CD4-positive, CD25-positive, alpha-beta regulatory T cell (primary cell): ENCODE data around the gene CHRM3. TPM values are rescaled to one million over a fixed set of nuclear protein-coding genes. Genes with fewer than 3 reads are reported as not detected.

ENCODE experiments used
- ATAC-seq, 2 donors: fragments of 150-1000 bp; cut with Tn5 transposase; one replicate each; pipeline ENCODE4 v1.10.0; 2021; ENCODE audit warnings: low read depth in 2 of 2, moderate number of reproducible peaks in 2 of 2, moderate library complexity in 1 of 2
- DNase-seq, 3 donors: peaks; one replicate each; pipeline versions ENCODE4 v3.0.0 to v3.0.0-alpha.2; 2012 to 2022; ENCODE audit warnings: mixed read lengths in 1 of 3
- H3K27ac ChIP-seq: one replicate; pipeline ENCODE4 v1.7.0; 2013; ENCODE audit warnings: mild to moderate bottlenecking, low read length; ENCODE audit not compliant: insufficient read depth, poor library complexity, severe bottlenecking
- H3K27me3 ChIP-seq: one replicate; pipeline ENCODE4 v1.7.0; 2013; ENCODE audit warnings: low read length; ENCODE audit not compliant: control insufficient read depth, insufficient read depth
- H3K36me3 ChIP-seq: one replicate; pipeline ENCODE4 v1.7.0; 2013; ENCODE audit warnings: mild to moderate bottlenecking, low read length, moderate library complexity; ENCODE audit not compliant: control insufficient read depth, insufficient read depth
- H3K4me1 ChIP-seq: 2 replicates; pipeline ENCODE4 v1.7.0; 2013; ENCODE audit warnings: mild to moderate bottlenecking, low read length; ENCODE audit not compliant: insufficient read depth, control insufficient read depth, poor library complexity, severe bottlenecking
- H3K4me3 ChIP-seq: one replicate; pipeline ENCODE4 v1.7.0; 2013; ENCODE audit warnings: low read depth, mild to moderate bottlenecking, low read length, moderate library complexity
- H3K9me3 ChIP-seq, 2 experiments: 1 replicate in 1 of 2; 2 replicates in 1 of 2; pipeline ENCODE4 v1.7.0; 2013; ENCODE audit warnings: low read length in 2 of 2, mild to moderate bottlenecking in 1 of 2, moderate library complexity in 1 of 2; ENCODE audit not compliant: control insufficient read depth in 2 of 2
- H3K27ac Mint-ChIP-seq, 3 donors: one replicate each; pipeline ENCODE4 v1.8.0; 2020 to 2022; ENCODE audit warnings: mild to moderate bottlenecking in 3 of 3, mixed read lengths in 3 of 3, moderate library complexity in 2 of 3
- H3K27me3 Mint-ChIP-seq: one replicate; pipeline ENCODE4 v1.8.0; 2022; ENCODE audit warnings: mild to moderate bottlenecking, mixed read lengths
- H3K36me3 Mint-ChIP-seq: one replicate; pipeline ENCODE4 v1.8.0; 2020; ENCODE audit warnings: mixed read lengths
- H3K4me1 Mint-ChIP-seq, 4 donors: one replicate each; pipeline ENCODE4 v1.8.0; 2020 to 2022; ENCODE audit warnings: mixed read lengths in 4 of 4, mild to moderate bottlenecking in 1 of 4
- H3K4me3 Mint-ChIP-seq, 4 donors: one replicate each; pipeline ENCODE4 v1.8.0; 2020 to 2022; ENCODE audit warnings: mild to moderate bottlenecking in 4 of 4, mixed read lengths in 4 of 4, moderate library complexity in 3 of 4
- H3K9me3 Mint-ChIP-seq, 7 donors: one replicate each; pipeline ENCODE4 v1.8.0; 2020 to 2022; ENCODE audit warnings: mixed read lengths in 7 of 7, mild to moderate bottlenecking in 3 of 7, moderate library complexity in 2 of 7
- polyA plus RNA-seq, 4 donors: library from polyadenylated mRNA; unstranded; fragments of 300-500 nt; fragmentation: Illumina TruSeq; gene quantifications; one replicate each; pipeline ENCODE4 v1.2.3, GENCODE V29; 2021
- total RNA-seq: library from RNA; stranded (reverse); gene quantifications from one replicate; pipeline ENCODE4 v1.2.3, GENCODE V29; 2022

CHRM3 gene
- total and polyA plus RNA-seq, 5 donors from 2014 or later: 0.13 to 1.3 (median 0.38) TPM

GRCh38 chr1:239387304-239388158 is 1.2 kb downstream of the CHRM3 start:
- ATAC-seq (no peak), DNase-seq (no peak)
- Histone ChIP-seq H3K27me3 (peaks cover 21% of the 10 kb centered on the region), H3K36me3 (no peaks in the 10 kb centered on the region), H3K9me3 (no peaks in the 10 kb centered on the region), H3K4me3 (no peak overlapping the region), H3K4me1 (peaks cover 6% of the 10 kb centered on the region), H3K27ac (no peak overlapping the region)
- H3K27ac Mint-ChIP-seq: no peak overlapping the region
- H3K4me1 Mint-ChIP-seq: peaks cover 0 to 23% (median 8%) of the 10 kb centered on the region in 4 donors
- H3K27me3 Mint-ChIP-seq: peaks cover 50% of the 10 kb centered on the region
- H3K4me3 Mint-ChIP-seq: peak overlapping the region in 2 of 4 donors; percentile 60 to 68
- no peaks in the 10 kb centered on the region for H3K36me3 Mint-ChIP-seq
- peaks cover 0 to 4% (median 0%) of the 10 kb centered on the region in 7 donors for H3K9me3 Mint-ChIP-seq

GRCh38 chr1:239388159-239388485 is 1.8 kb downstream of the CHRM3 start:
- peaks cover 0 to 4% (median 0%) of the 10 kb centered on the region in 7 donors for H3K9me3 Mint-ChIP-seq
- peaks cover 0 to 23% (median 8%) of the 10 kb centered on the region in 4 donors for H3K4me1 Mint-ChIP-seq
- H3K36me3 Mint-ChIP-seq: no peaks in the 10 kb centered on the region
- Histone ChIP-seq H3K27me3 (peaks cover 21% of the 10 kb centered on the region), H3K9me3 (no peaks in the 10 kb centered on the region), H3K36me3 (no peaks in the 10 kb centered on the region), H3K4me3 (no peak overlapping the region), H3K27ac (no peak overlapping the region), H3K4me1 (peaks cover 6% of the 10 kb centered on the region)
- ATAC-seq: no peak
- H3K4me3 Mint-ChIP-seq: peak overlapping the region in 2 of 4 donors; percentile 33 to 68
- H3K27me3 Mint-ChIP-seq: peaks cover 49% of the 10 kb centered on the region
- DNase-seq: no peak
- H3K27ac Mint-ChIP-seq: no peak overlapping the region

GRCh38 chr1:239388578-239388977 is 2.2 kb downstream of the CHRM3 start:
- Histone ChIP-seq H3K36me3 (no peaks in the 10 kb centered on the region), H3K4me3 (peak overlapping the region; percentile 3), H3K9me3 (no peaks in the 10 kb centered on the region), H3K4me1 (peaks cover 6% of the 10 kb centered on the region), H3K27me3 (peaks cover 21% of the 10 kb centered on the region), H3K27ac (no peak overlapping the region)
- H3K27me3 Mint-ChIP-seq: peaks cover 49% of the 10 kb centered on the region
- ATAC-seq: no peak
- H3K4me1 Mint-ChIP-seq: peaks cover 0 to 23% (median 8%) of the 10 kb centered on the region in 4 donors
- no peak overlapping the region for H3K27ac Mint-ChIP-seq
- H3K36me3 Mint-ChIP-seq: no peaks in the 10 kb centered on the region
- DNase-seq: no peak
- H3K4me3 Mint-ChIP-seq: peak overlapping the region in 2 of 4 donors; percentile 33 to 68
- peaks cover 0 to 4% (median 0%) of the 10 kb centered on the region in 7 donors for H3K9me3 Mint-ChIP-seq

GRCh38 chr1:239389703-239390102 is 3.3 kb downstream of the CHRM3 start:
- Mint-ChIP-seq H3K27ac (no peak overlapping the region), H3K4me1 (peaks cover 0 to 23% (median 8%) of the 10 kb centered on the region in 4 donors), H3K4me3 (no peak overlapping the region), H3K27me3 (peaks cover 39% of the 10 kb centered on the region), H3K9me3 (peaks cover 0 to 4% (median 0%) of the 10 kb centered on the region in 7 donors), H3K36me3 (no peaks in the 10 kb centered on the region)
- Histone ChIP-seq H3K27me3 (peaks cover 21% of the 10 kb centered on the region), H3K27ac (no peak overlapping the region), H3K9me3 (no peaks in the 10 kb centered on the region), H3K4me1 (peaks cover 6% of the 10 kb centered on the region), H3K4me3 (no peak overlapping the region), H3K36me3 (no peaks in the 10 kb centered on the region)
- DNase-seq: no peak
- ATAC-seq: no peak

GRCh38 chr1:239392271-239392670 is 5.9 kb downstream of the CHRM3 start:
- ATAC-seq: no peak
- H3K4me3 Mint-ChIP-seq: no peak overlapping the region
- Histone ChIP-seq H3K27ac (no peak overlapping the region), H3K36me3 (no peaks in the 10 kb centered on the region), H3K4me3 (no peak overlapping the region), H3K4me1 (no peaks in the 10 kb centered on the region), H3K27me3 (peaks cover 17% of the 10 kb centered on the region), H3K9me3 (no peaks in the 10 kb centered on the region)
- H3K9me3 Mint-ChIP-seq: peaks cover 0 to 8% (median 0%) of the 10 kb centered on the region in 7 donors
- H3K27me3 Mint-ChIP-seq: peaks cover 19% of the 10 kb centered on the region
- no peaks in the 10 kb centered on the region for H3K36me3 Mint-ChIP-seq
- H3K27ac Mint-ChIP-seq: no peak overlapping the region
- peaks cover 0 to 12% (median 5%) of the 10 kb centered on the region in 4 donors for H3K4me1 Mint-ChIP-seq
- DNase-seq: peak in 1 of 3 donors; percentile 14

GRCh38 chr1:239394107-239394506 is 7.7 kb downstream of the CHRM3 start:
- Mint-ChIP-seq H3K27ac (no peak overlapping the region), H3K27me3 (peaks cover under 1% of the 10 kb centered on the region), H3K36me3 (no peaks in the 10 kb centered on the region), H3K4me3 (no peak overlapping the region), H3K9me3 (peaks cover 0 to 8% (median 0%) of the 10 kb centered on the region in 7 donors), H3K4me1 (peaks cover 0 to 4% (median 0%) of the 10 kb centered on the region in 4 donors)
- Histone ChIP-seq H3K27ac (no peak overlapping the region), H3K36me3 (no peaks in the 10 kb centered on the region), H3K9me3 (no peaks in the 10 kb centered on the region), H3K27me3 (peaks cover 3% of the 10 kb centered on the region), H3K4me1 (no peaks in the 10 kb centered on the region), H3K4me3 (no peak overlapping the region)
- no peak for DNase-seq
- no peak for ATAC-seq

GRCh38 chr1:239413916-239414315 is 27.5 kb downstream of the CHRM3 start:
- Mint-ChIP-seq H3K9me3 (peaks cover 0 to 3% (median 0%) of the 10 kb centered on the region in 7 donors), H3K27me3 (no peaks in the 10 kb centered on the region), H3K4me1 (no peaks in the 10 kb centered on the region), H3K27ac (peak overlapping the region in 1 of 3 donors; percentile 11), H3K36me3 (no peaks in the 10 kb centered on the region), H3K4me3 (peak overlapping the region in 1 of 4 donors; percentile 23)
- H3K4me3 ChIP-seq: no peak overlapping the region
- no peaks in the 10 kb centered on the region for H3K27me3 ChIP-seq
- no peak overlapping the region for H3K27ac ChIP-seq
- no peaks in the 10 kb centered on the region for H3K9me3 ChIP-seq
- ATAC-seq: no peak
- H3K36me3 ChIP-seq: no peaks in the 10 kb centered on the region
- DNase-seq: no peak
- no peaks in the 10 kb centered on the region for H3K4me1 ChIP-seq

GRCh38 chr1:239417221-239417620 is 30.9 kb downstream of the CHRM3 start:
- Histone ChIP-seq H3K27me3 (no peaks in the 10 kb centered on the region), H3K27ac (no peak overlapping the region), H3K9me3 (no peaks in the 10 kb centered on the region), H3K36me3 (no peaks in the 10 kb centered on the region), H3K4me1 (no peaks in the 10 kb centered on the region), H3K4me3 (no peak overlapping the region)
- Mint-ChIP-seq H3K4me3 (no peak overlapping the region), H3K27me3 (no peaks in the 10 kb centered on the region), H3K27ac (no peak overlapping the region), H3K9me3 (peaks cover 0 to 2% (median 0%) of the 10 kb centered on the region in 7 donors), H3K36me3 (no peaks in the 10 kb centered on the region), H3K4me1 (no peaks in the 10 kb centered on the region)
- DNase-seq (no peak), ATAC-seq (no peak)
